Esophagus squamous epithelium (tissue), 4 donors: Measurements from ENCODE around the gene LARP4B.

Source experiments
- POLR2A ChIP-seq, 4 donors: fragments of 450-650 bp; IDR thresholded peaks; one replicate each; pipeline ENCODE4 v1.6.1; 2017; ENCODE audit warnings: antibody characterized with exemption in 4 of 4, mild to moderate bottlenecking in 4 of 4, moderate library complexity in 3 of 4
- TF ChIP-seq, protein P1 (sequence below), 6 experiments: fragments of 450-650 bp in 4 of 6; fragments of 200-600 bp in 2 of 6; sonication (generic) in 2 of 6; IDR thresholded peaks; one replicate each; pipeline ENCODE4 v1.5.1; 2016 to 2019; ENCODE audit warnings: antibody characterized with exemption in 6 of 6, mild to moderate bottlenecking in 4 of 6, moderate library complexity in 4 of 6

DNA sequence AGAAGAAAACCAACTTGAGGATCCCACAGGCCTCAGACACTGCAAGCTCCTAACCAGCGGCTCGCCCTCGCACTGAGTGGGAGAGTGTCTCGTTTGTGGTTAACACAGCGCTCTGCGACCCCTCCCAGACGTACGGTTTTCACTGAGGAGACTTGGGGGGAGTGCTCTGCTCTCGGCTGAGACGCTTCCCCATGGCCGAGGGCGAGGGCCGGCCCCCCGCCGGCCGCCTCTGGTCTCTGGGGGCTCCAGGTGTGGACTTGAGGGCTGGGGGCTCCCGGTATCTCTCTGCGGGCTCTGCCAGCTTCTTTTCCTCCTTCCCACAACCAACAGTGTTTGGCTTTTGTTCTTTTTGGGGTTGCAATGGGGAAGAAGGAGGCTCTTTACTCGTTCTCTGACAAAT, 118.7 kb downstream of the LARP4B start:
- TF ChIP-seq, protein P1, sequence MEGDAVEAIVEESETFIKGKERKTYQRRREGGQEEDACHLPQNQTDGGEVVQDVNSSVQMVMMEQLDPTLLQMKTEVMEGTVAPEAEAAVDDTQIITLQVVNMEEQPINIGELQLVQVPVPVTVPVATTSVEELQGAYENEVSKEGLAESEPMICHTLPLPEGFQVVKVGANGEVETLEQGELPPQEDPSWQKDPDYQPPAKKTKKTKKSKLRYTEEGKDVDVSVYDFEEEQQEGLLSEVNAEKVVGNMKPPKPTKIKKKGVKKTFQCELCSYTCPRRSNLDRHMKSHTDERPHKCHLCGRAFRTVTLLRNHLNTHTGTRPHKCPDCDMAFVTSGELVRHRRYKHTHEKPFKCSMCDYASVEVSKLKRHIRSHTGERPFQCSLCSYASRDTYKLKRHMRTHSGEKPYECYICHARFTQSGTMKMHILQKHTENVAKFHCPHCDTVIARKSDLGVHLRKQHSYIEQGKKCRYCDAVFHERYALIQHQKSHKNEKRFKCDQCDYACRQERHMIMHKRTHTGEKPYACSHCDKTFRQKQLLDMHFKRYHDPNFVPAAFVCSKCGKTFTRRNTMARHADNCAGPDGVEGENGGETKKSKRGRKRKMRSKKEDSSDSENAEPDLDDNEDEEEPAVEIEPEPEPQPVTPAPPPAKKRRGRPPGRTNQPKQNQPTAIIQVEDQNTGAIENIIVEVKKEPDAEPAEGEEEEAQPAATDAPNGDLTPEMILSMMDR (IDR thresholded peaks at IDR 0.05) = no peak
- TF ChIP-seq POLR2A (IDR thresholded peaks at IDR 0.05) = no peak
